ENCODE results near the gene SP140L. TPM values are rescaled to one million over a fixed set of nuclear protein-coding genes. Genes with fewer than 3 reads are reported as not detected.

SP140L gene
- total RNA-seq, 3 donors from 2014 or later (not counting 1 experiment from before 2014, with no cell fraction given) = 58.4 to 92.6 (median 73.4) TPM

GRCh38 chr2:230321031-230321430 lies 6.0 kb upstream of the SP140L start:
- H3K4me1 ChIP-seq (ENCODE audit: control insufficient read depth, insufficient read depth, low read length) = peaks cover 51% of the 10 kb centered on the region
- Mint-ChIP-seq H3K36me3 (no peaks in the 10 kb centered on the region), H3K27me3 (ENCODE audit: low read depth in 2 of 2) (no peaks in the 10 kb centered on the region), H3K9me3 (no peaks in the 10 kb centered on the region), H3K27ac (peak overlapping the region; percentile 39 to 54), H3K4me1 (peaks cover 56 to 64% of the 10 kb centered on the region in 2 donors), H3K4me3 (no peak overlapping the region)
- 96% methylated on average over 2 of the region's 2 CpGs for WGBS (ENCODE audit: insufficient coverage)
- no peak for ATAC-seq
- no peaks in the 10 kb centered on the region for H3K9me3 ChIP-seq (ENCODE audit: control insufficient read depth, insufficient read depth, low read length)
- H3K27me3 ChIP-seq (ENCODE audit: control insufficient read depth, insufficient read depth, low read length) = no peaks in the 10 kb centered on the region
- no peak for DNase-seq
- H3K4me3 ChIP-seq (ENCODE audit: low read length) = no peak overlapping the region
- no peak for TF ChIP-seq CTCF (IDR thresholded peaks at IDR 0.05)
- no peak overlapping the region for H3K27ac ChIP-seq (ENCODE audit: low read length)
- no peaks in the 10 kb centered on the region for H3K36me3 ChIP-seq (ENCODE audit: control insufficient read depth, insufficient read depth, low read length)
- intact Hi-C loops (cut with micrococcal nuclease) = no loop called here

- H3K27me3 Mint-ChIP-seq (ENCODE audit: low read depth in 2 of 2) = no peaks in the 10 kb centered on the region
- intact Hi-C loops (cut with micrococcal nuclease) = no loop called here
- no peaks in the 10 kb centered on the region for H3K9me3 ChIP-seq (ENCODE audit: control insufficient read depth, insufficient read depth, low read length)
- H3K4me1 Mint-ChIP-seq = peaks cover 69 to 76% of the 10 kb centered on the region in 2 donors
- H3K27ac Mint-ChIP-seq = peak overlapping the region; percentile 26 to 54
- no peak for ATAC-seq
- H3K27me3 ChIP-seq (ENCODE audit: control insufficient read depth, insufficient read depth, low read length) = no peaks in the 10 kb centered on the region
- 98% methylated on average over 11 of the region's 12 CpGs for WGBS (ENCODE audit: insufficient coverage)
- H3K36me3 Mint-ChIP-seq = no peaks in the 10 kb centered on the region
- no peak overlapping the region for H3K27ac ChIP-seq (ENCODE audit: low read length)
- H3K4me3 Mint-ChIP-seq = peak overlapping the region; percentile 33
- H3K36me3 ChIP-seq (ENCODE audit: control insufficient read depth, insufficient read depth, low read length) = no peaks in the 10 kb centered on the region
- no peak for TF ChIP-seq CTCF (IDR thresholded peaks at IDR 0.05)
- H3K4me1 ChIP-seq (ENCODE audit: control insufficient read depth, insufficient read depth, low read length) = peaks cover 55% of the 10 kb centered on the region
- DNase-seq = no peak
- no peaks in the 10 kb centered on the region for H3K9me3 Mint-ChIP-seq
- H3K4me3 ChIP-seq (ENCODE audit: low read length) = no peak overlapping the region
Observed at GRCh38 chr2:230322561-230323384, 4.2 kb upstream of the SP140L start.

- TF ChIP-seq CTCF (IDR thresholded peaks at IDR 0.05) = peak; percentile 11
- H3K4me3 ChIP-seq (ENCODE audit: low read length) = no peak overlapping the region
- peak overlapping the region; percentile 13 for H3K4me3 Mint-ChIP-seq
Observed at GRCh38 chr2:230323385-230324106, 3.4 kb upstream of the SP140L start.

More at GRCh38 chr2:230323385-230324106, 3.4 kb upstream of the SP140L start:
- H3K27me3 Mint-ChIP-seq (ENCODE audit: low read depth in 2 of 2) = no peaks in the 10 kb centered on the region
- H3K27me3 ChIP-seq (ENCODE audit: control insufficient read depth, insufficient read depth, low read length) = no peaks in the 10 kb centered on the region
- intact Hi-C loops (cut with micrococcal nuclease) = no loop called here
- no peak overlapping the region for H3K27ac ChIP-seq (ENCODE audit: low read length)
- no peaks in the 10 kb centered on the region for H3K36me3 Mint-ChIP-seq
- H3K9me3 Mint-ChIP-seq = no peaks in the 10 kb centered on the region
- peaks cover 67 to 74% of the 10 kb centered on the region in 2 donors for H3K4me1 Mint-ChIP-seq
- no peak for DNase-seq
- H3K36me3 ChIP-seq (ENCODE audit: control insufficient read depth, insufficient read depth, low read length) = no peaks in the 10 kb centered on the region
- ATAC-seq = no peak
- WGBS (ENCODE audit: insufficient coverage) = 90% methylated on average over 18 of the region's 18 CpGs
- no peaks in the 10 kb centered on the region for H3K9me3 ChIP-seq (ENCODE audit: control insufficient read depth, insufficient read depth, low read length)
- H3K27ac Mint-ChIP-seq = peak overlapping the region; percentile 16 to 40
- H3K4me1 ChIP-seq (ENCODE audit: control insufficient read depth, insufficient read depth, low read length) = peaks cover 50% of the 10 kb centered on the region
